ENCODE results near the gene LSS. TPM values are rescaled to one million over a fixed set of nuclear protein-coding genes. Genes with fewer than 3 reads are reported as not detected.
"Not testable (repeated sequence)": the region's sequence is repeated elsewhere in the genome, so short reads cannot be mapped to it uniquely, and the experiment has no call there.

LSS gene
- total RNA-seq, 2 donors from 2014 or later = 65.6 to 140 TPM

GRCh38 chr21:46181436-46181835 is 47.1 kb downstream of the LSS start:
- DNase-seq (no peak), ATAC-seq (no peak)
- intact Hi-C loops (cut with DNase I, micrococcal nuclease) = no loop called here

GRCh38 chr21:46180778-46181391 is 47.7 kb downstream of the LSS start:
- no peak for ATAC-seq
- no peak for DNase-seq

DNA sequence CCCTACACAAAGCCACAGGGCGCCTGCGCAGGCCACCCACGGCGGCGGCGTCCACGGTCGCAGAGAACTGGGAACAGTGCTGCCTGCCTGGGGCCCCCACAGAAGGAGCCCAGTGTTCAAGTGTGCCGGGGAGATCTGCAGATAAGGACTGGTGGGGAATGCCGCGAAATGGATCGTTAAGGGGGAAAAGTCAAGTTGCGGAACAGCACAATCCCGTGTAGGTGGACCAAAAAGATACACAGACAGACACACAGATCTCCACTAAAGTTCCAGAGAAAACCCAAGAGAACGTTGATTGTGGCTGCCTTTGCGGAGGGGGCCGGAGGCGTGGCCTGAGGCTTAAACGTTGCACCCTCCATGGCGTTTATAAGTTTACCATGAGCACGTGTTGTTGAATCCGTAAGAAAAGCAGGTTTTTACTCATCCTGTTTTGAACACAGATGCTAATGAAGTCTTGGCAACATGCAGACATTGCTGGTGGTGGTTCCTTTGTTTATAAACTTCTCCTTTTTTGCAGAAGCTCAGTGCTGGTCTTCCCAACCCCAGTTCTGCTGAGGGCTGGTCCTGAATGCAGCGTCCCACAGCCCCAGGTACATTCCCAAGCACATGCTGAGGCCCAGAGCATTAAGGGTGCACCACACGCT is 48.4 kb downstream of the LSS start:
- no peak for DNase-seq
- no peak for ATAC-seq
- intact Hi-C loops (cut with DNase I, micrococcal nuclease) = no loop called here

More at GRCh38 chr21:46180778-46181391, 47.7 kb downstream of the LSS start:
- intact Hi-C loops (cut with DNase I, micrococcal nuclease) = no loop called here

DNA sequence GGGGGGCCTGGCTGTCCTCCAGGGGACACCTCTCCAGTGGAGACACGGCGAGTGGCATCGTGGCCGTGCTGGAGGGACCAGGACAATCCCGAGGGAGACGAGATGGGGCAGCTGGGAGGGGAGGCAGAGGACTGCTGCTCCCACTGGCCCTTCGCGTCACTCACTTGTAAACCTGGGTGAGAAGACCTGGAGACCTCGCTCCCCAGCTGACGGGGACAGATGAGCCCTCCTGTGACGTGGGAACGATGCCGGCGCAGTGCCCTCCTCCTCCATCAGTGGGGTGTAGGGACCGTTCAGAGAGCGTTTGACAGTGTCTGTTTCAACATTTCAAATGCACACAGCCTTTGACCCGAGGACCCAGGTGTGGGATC is 48.9 kb downstream of the LSS start:
- DNase-seq = no peak

DNA sequence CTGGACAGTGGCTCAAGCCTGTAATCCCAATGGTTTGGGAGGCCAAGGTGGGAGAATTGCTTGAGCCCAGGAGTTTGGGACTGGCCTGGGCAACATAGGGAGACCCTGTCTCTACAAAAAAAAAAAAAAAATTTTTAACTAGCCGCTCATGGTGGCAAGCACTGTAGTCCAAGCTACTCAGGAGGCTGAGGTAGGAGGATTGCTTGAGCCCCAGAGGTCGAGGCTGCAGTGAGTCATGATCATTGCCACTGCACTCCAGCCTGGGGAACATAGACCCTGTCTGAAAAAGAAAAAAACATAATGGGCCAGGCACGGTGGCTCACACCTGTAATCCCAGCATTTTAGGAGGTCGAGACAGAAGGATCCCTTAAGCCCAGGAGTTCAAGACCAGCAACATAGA is 49.6 kb downstream of the LSS start:
- ATAC-seq (no peak), DNase-seq (no peak)
- intact Hi-C loops (cut with DNase I, micrococcal nuclease) = no loop called here

More for the DNA sequence above, 48.9 kb downstream of the LSS start:
- intact Hi-C loops (cut with DNase I, micrococcal nuclease) = no loop called here
- no peak for ATAC-seq

GRCh38 chr21:46176443-46177129 is 52.0 kb downstream of the LSS start:
- intact Hi-C loops (cut with DNase I, micrococcal nuclease); DNase-seq; ATAC-seq: not testable (repeated sequence)

GRCh38 chr21:46173573-46173972 is 55.0 kb downstream of the LSS start:
- DNase-seq = no peak
- intact Hi-C loops (cut with DNase I, micrococcal nuclease) = no loop called here
- no peak for ATAC-seq

DNA sequence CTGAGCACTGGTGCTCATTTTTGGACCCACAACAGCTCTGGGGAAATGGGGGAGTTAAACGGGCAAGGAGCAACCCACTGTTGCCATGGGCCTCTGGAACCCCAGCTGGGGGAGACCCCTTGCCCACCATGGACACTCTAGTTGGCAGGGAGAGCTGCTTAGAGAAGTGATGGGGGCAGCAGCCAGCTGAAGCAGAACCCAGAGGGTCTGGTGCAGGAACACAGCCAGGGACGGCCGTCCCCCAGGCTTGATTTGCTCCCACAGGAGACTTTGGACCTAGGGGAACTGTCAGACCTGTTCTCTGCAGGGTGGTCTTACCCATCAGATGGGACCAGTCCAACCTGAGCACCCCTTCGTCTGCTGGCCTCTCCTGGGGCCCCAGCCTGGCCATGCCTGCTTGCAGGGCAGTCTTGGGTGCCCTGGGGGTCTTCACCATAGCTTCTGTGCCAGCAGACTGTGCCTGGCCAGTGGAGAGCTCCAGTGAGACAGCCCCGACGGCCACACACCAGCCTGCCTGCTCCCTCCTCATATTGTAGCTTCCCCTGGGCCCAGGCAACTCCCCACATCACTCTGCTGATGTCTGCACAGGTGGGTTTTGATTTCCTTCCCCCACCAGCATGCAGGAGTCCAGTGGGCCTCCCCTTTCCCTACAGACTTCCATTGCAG is 55.6 kb downstream of the LSS start:
- no peak for ATAC-seq
- no peak for DNase-seq
- intact Hi-C loops (cut with DNase I, micrococcal nuclease) = no loop called here

DNA sequence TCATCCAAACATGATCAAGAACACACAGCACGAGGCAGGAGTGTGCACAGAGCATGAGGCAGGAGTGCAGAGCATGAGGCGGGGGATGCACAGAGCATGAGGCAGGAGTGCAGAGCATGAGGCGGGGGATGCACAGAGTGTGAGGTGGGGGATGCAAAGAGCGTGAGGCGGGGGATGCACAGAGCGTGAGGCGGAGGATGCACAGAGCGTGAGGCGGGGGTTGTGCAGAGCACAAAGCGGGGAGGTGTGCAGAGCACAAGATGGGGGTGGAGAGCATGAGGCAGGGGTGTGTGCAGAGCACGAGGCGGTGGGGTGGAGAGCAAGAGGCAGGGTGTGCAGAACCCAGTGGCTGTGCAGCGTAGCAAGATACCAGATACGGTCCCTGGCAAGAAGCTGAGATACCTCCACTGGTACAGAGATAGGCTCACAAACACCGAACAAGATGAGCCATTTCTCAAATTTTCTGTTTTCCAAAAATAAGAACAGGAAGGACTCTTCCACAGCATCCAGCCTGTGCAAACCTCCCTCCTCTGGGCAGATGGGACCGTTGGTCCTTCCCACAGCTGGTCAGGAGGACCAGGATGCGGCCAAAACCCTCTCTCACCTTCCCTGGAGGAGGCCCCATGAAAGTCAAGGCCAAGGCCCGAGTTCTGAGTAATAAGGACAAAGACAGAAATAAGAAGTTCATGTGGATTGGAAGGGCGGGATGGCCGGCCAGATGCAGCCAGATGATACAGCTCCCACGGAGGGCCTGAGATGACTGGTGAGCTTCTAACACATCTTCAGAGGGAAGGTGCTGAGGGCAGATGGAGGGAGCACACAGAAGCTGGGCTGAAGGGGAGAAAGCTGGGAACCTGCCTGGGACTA is 56.3 kb downstream of the LSS start:
- DNase-seq = no peak
- intact Hi-C loops (cut with DNase I, micrococcal nuclease) = no loop called here
- no peak for ATAC-seq

- ATAC-seq (no peak), DNase-seq (no peak)
- intact Hi-C loops (cut with DNase I, micrococcal nuclease) = no loop called here
Observed at GRCh38 chr21:46171585-46171984, 57.0 kb downstream of the LSS start.

DNA sequence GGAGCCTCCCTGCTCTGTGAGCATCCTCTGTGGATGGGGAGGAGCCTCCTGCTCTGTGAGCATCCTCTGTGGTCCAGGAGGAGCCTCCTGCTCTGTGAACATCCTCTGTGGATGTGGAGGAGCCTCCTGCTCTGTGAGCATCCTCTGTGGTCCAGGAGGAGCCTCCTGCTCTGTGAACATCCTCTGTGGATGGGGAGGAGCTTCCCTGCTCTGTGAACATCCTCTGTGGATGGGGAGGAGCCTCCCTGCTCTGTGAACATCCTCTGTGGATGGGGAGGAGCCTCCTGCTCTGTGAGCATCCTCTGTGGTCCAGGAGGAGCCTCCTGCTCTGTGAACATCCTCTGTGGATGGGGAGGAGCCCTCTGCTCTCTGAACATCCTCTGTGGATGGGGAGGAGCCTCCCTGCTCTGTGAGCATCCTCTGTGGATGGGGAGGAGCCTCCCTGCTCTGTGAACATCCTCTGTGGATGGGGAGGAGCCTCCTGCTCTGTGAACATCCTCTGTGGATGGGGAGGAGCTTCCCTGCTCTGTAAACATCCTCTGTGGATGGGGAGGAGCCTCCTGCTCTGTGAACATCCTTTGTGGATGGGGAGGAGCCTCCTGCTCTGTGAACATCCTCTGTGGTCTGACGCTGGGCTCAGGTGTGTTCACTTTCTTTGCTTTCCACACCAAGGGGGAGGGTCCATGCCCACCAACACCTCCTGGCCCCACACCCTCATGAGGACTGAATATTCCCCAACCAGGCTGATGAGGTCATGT is 58.0 kb downstream of the LSS start:
- ATAC-seq; intact Hi-C loops (cut with DNase I, micrococcal nuclease); DNase-seq: not testable (repeated sequence)

- ATAC-seq = no peak
- intact Hi-C loops (cut with DNase I, micrococcal nuclease) = no loop called here
- DNase-seq = no peak
Observed at GRCh38 chr21:46168659-46169386, 59.8 kb downstream of the LSS start.

- intact Hi-C loops (cut with DNase I, micrococcal nuclease) = no loop called here
- ATAC-seq (no peak), DNase-seq (no peak)
Observed at GRCh38 chr21:46168238-46168637, 60.3 kb downstream of the LSS start.

DNA sequence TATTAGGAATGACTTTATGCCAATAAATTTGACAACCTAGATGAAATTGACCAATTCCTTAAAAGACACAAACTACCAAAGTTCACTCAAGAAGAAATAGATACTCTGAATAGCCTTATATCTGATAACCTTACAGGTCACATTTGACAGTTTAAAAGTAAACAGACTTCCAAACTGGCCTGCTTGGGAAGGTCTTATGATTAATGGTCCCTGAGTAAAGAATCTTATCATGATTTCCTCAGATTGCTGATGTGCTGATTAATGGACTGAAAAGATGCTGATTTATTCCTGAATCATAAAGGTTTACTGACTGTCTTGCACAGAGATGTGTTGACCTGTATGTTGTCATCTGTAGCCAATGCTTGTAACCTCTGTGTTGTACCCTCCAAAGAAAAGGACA is 63.5 kb downstream of the LSS start:
- DNase-seq (no peak), ATAC-seq (no peak)
- intact Hi-C loops (cut with DNase I, micrococcal nuclease) = no loop called here

DNA sequence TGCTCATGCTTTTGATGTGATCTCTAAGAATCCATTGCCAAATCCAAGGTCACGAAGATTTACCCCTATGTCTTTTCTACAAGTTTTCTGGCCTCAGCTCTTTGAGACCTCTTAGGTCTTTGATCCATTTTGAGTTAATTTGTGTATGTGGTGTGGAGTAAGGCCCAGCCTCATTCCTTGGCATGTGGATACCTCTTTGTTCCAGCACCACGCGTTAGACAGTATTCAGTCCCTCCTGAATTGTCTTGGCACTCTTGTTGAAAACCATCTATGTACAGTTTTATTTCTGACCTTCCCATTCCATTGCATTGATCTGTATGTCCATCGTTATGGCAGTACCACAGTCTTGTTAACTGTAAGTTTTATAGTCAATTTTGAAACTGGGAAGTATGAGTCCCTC is 65.2 kb downstream of the LSS start:
- DNase-seq (no peak), ATAC-seq (no peak)
- intact Hi-C loops (cut with DNase I, micrococcal nuclease) = no loop called here

GRCh38 chr21:46161633-46162592 is 66.7 kb downstream of the LSS start:
- DNase-seq (no peak), ATAC-seq (no peak)
- intact Hi-C loops (cut with DNase I, micrococcal nuclease) = no loop called here

Measured in left colon (tissue), 2 donors.